ENCODE data around the gene COL5A1.

The COL5A1 gene

DNA sequence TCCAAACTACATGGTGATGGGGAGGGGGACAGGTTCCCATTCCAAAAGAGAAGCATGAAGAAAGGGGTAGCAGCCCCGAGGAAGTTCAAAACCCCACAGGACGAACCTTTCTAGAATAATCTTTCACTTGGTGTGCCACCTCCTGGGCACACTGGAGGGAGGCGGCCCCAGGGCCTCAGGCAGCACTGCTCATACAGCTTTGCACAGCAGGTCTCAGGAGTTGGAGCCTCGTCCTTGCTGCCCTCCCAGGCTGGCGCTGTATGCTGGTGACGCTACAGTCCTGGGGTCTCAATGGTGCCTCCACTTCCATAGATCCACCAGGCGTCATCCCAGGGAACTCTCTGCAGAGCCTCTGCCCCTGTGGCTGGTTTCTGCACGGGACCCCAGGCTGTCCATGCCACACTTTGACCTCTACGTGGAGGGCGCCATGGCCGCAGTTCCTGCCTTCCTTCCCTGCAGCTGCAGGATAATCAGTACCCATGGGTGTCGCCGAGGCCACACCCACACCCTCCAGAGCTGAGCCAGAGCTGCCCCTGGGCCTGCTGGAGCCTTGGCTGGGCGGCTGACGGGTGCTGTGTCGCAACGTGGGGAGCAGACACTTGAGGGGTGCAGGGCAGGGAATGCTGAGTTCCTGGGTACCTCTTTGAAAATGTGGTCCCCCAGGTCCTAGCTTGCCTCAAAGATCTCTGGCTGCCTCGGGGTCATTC is 95.3 kb downstream of the COL5A1 start:
- Histone ChIP-seq H3K9me3 (ENCODE audit: control insufficient read depth, low read length) (no peaks in the 10 kb centered on the region), H3K9ac (ENCODE audit: low read length) (no peak overlapping the region), H3K4me1 (ENCODE audit: control insufficient read depth, insufficient read depth, low read length) (peaks cover 40% of the 10 kb centered on the region)

DNA sequence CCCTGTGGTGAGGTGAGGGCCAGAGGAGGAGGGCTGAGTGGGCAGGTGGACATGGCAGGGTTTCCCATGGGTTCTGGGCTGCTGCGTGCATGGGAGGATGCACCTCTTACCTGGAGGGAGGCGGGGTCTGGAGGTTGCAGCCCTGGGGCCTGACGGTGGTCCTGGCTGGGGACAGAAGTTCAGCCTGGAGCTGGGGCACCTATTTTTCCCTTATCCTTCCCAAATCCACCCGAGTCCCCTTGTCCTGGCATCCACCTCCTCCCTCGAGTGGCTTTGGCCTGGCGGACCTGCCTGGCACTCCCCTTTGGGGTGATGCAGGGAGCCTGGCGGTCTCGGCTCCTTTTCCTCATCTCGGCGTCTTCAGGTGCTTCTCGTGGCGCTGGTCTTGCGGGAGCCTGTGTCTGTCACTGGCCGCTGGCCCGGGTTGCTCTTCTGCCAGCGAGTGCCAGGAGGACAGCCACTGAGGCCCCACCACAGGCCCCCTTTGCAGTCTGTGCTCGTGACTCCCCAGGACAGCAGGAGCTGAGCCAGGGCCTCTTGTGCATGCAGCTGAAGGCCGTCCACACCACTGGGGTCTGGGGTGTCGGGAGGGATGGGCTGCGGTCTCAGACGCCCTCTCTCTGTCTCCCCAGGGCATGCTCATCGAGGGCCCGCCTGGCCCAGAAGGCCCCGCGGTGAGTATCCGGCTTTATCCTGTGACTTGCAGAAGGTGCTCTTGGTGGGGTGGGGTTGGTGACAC is 96.4 kb downstream of the COL5A1 start:
- Histone ChIP-seq H3K36me3 (ENCODE audit: control insufficient read depth, insufficient read depth, low read length, severe bottlenecking) (peaks cover 74% of the 10 kb centered on the region), H3K4me3 (ENCODE audit: low read length) (no peak overlapping the region), H3K4me1 (ENCODE audit: control insufficient read depth, insufficient read depth, low read length) (peaks cover 31% of the 10 kb centered on the region), H3K9ac (ENCODE audit: low read length) (no peak overlapping the region), H3K9me3 (ENCODE audit: control insufficient read depth, low read length) (no peaks in the 10 kb centered on the region), H3K27me3 (replicated peaks; ENCODE audit: control insufficient read depth, insufficient read depth, low read length) (no peaks in the 10 kb centered on the region)
- no peak for DNase-seq (ENCODE audit: low read depth)

More for the DNA sequence above, 95.3 kb downstream of the COL5A1 start:
- no peaks in the 10 kb centered on the region for H3K27me3 ChIP-seq (replicated peaks; ENCODE audit: control insufficient read depth, insufficient read depth, low read length)
- DNase-seq (ENCODE audit: low read depth), result no peak
- peaks cover 75% of the 10 kb centered on the region for H3K36me3 ChIP-seq (ENCODE audit: control insufficient read depth, insufficient read depth, low read length, severe bottlenecking)
- no peak overlapping the region for H3K4me3 ChIP-seq (ENCODE audit: low read length)

DNA sequence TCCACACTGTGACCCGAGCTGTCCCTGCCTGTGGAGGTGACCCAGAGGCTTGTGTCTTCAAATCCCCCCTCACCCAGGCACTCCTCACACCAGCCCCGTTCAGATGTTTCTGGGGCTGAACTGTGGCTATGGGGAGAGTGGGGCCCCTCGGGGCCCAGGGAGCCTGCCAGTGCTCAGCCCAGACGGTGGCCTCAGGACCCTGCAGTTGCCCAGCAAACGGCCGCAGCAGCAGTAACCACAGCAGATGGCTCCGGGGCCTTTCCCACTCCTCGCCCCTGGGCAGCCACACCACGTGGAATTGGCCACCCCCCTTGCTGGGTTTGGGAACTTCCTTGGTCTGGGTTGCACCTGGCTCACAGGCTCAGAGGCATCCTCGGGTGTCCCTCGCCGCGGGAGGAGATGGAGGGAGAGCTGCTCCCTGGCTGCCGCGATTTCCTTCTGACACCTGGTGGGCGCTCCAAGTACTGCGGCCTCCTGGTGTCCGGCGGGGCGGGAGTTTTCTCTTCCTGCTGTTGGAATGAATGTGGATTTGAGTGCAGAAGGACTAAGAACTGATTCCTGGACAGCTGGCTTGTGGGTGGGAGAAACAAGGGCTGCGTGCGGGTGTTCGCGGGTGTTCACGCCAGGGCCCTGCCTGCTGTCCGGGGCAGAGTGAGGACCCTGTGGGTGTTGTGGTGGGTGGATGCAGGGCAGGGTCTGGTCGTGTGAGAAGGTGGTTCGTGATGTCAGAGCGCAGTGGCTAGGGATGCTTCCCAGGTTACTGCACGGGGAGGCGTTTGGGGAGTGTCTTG is 97.5 kb downstream of the COL5A1 start:
- Histone ChIP-seq H3K9me3 (ENCODE audit: control insufficient read depth, low read length) (no peaks in the 10 kb centered on the region), H3K36me3 (ENCODE audit: control insufficient read depth, insufficient read depth, low read length, severe bottlenecking) (peaks cover 75% of the 10 kb centered on the region)

DNA sequence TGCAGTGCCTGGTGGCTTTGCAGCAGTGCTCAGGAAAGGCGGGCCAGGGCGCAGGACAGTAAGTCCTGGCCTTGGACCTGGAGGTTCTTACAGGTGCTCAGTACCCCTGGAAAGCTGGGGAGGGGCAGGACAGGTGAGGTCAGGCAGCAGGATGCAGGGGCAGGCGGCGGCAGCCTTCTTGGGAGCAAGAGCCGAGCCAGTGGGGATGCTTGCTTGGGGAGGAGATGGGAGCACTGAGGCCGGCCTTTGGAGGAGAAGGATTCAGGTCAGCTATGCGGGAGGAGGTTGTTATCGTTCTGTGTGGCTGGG is 98.0 kb downstream of the COL5A1 start:
- Histone ChIP-seq H3K4me1 (ENCODE audit: control insufficient read depth, insufficient read depth, low read length) (peaks cover 15% of the 10 kb centered on the region), H3K27me3 (replicated peaks; ENCODE audit: control insufficient read depth, insufficient read depth, low read length) (no peaks in the 10 kb centered on the region), H3K9me3 (ENCODE audit: control insufficient read depth, low read length) (no peaks in the 10 kb centered on the region), H3K9ac (ENCODE audit: low read length) (no peak overlapping the region), H3K4me3 (ENCODE audit: low read length) (no peak overlapping the region), H3K36me3 (ENCODE audit: control insufficient read depth, insufficient read depth, low read length, severe bottlenecking) (peaks cover 78% of the 10 kb centered on the region)
- no peak for DNase-seq (ENCODE audit: low read depth)

More for the DNA sequence above, 97.5 kb downstream of the COL5A1 start:
- Histone ChIP-seq H3K9ac (ENCODE audit: low read length) (no peak overlapping the region), H3K27me3 (replicated peaks; ENCODE audit: control insufficient read depth, insufficient read depth, low read length) (no peaks in the 10 kb centered on the region), H3K4me3 (ENCODE audit: low read length) (no peak overlapping the region), H3K4me1 (ENCODE audit: control insufficient read depth, insufficient read depth, low read length) (peaks cover 20% of the 10 kb centered on the region)
- DNase-seq (ENCODE audit: low read depth), result peak; percentile 68

DNA sequence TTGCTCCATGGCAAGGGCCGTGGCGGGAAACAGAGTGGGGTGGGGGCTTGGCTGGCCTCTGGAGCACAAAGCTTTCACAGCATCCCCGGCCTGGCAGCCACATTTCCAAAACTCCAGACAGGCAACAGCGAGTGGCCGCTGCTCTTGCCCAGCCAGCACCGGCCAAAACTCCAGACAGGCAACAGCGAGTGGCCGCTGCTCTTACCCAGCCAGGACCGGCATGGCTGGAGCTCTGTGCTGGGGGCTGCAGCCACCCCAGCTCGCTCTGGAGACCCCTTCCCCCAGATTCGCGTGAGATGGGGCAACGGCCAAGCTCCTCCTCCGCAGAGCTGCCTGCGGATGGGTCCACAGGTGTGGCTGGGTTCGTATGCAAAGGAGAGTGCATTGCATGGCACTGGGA is 98.5 kb downstream of the COL5A1 start:
- Histone ChIP-seq H3K27me3 (replicated peaks; ENCODE audit: control insufficient read depth, insufficient read depth, low read length) (no peaks in the 10 kb centered on the region), H3K9me3 (ENCODE audit: control insufficient read depth, low read length) (no peaks in the 10 kb centered on the region), H3K4me1 (ENCODE audit: control insufficient read depth, insufficient read depth, low read length) (peaks cover 10% of the 10 kb centered on the region), H3K36me3 (ENCODE audit: control insufficient read depth, insufficient read depth, low read length, severe bottlenecking) (peaks cover 80% of the 10 kb centered on the region), H3K9ac (ENCODE audit: low read length) (no peak overlapping the region), H3K4me3 (ENCODE audit: low read length) (no peak overlapping the region)
- DNase-seq (ENCODE audit: low read depth), result no peak

DNA sequence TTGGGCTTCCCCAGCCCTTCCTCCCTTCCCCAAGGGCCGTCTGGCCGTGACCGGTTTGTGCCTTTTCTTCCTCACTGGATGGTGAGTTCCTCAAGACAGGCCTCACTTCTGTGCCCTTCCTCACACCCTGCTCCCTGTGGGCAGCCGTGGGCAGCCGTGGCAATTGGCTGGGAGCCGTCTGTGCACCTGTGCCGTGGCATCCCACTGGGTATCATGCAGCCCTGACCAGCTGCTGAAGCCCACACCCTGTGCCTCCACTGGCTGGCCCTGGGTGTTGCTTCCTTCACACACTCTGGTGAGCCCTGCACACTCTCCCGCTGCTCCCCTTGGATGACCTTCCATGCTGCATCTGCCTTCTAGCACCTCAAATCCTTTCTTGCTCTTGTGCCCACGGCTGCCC is 100.2 kb downstream of the COL5A1 start:
- Histone ChIP-seq H3K27me3 (replicated peaks; ENCODE audit: control insufficient read depth, insufficient read depth, low read length) (no peaks in the 10 kb centered on the region), H3K9me3 (ENCODE audit: control insufficient read depth, low read length) (no peaks in the 10 kb centered on the region), H3K4me3 (ENCODE audit: low read length) (no peak overlapping the region), H3K4me1 (ENCODE audit: control insufficient read depth, insufficient read depth, low read length) (no peaks in the 10 kb centered on the region), H3K9ac (ENCODE audit: low read length) (no peak overlapping the region), H3K36me3 (ENCODE audit: control insufficient read depth, insufficient read depth, low read length, severe bottlenecking) (peaks cover 87% of the 10 kb centered on the region)
- DNase-seq (ENCODE audit: low read depth), result no peak

DNA sequence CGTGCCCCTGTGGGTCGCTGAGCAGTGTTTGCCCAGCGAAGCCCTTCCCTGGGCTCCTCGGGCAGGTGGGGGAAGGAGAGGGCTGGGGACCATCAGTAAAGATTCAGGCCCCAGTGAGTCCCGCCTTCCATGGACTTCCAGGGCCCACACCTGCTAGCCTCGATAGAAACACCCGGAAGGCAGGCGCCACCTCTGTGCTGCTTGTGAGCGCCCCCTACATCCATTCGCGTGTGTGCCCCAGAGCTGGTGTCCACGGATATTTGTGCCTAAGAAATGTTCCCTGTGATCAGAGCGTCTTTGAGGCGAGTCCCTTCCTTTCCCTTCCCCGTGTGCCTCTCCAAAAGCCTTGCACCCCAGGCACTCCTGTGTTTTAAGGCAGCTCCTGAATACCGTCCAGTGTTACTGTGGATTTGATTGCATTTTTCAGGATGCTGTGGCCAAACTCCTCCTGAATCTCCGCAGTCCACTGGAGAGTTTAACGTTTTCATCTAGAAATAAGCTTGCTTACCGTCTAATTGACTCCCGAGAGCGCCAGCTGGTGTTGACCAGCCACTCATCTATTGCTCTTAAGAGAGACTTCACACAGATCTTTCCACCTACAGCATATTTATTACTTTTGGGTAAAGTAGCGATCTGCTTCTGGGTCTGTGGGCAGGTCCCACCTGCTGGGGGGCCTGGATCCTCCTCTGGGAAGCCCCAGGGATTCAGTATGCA is 101.4 kb downstream of the COL5A1 start:
- Histone ChIP-seq H3K27me3 (replicated peaks; ENCODE audit: control insufficient read depth, insufficient read depth, low read length) (no peaks in the 10 kb centered on the region), H3K4me3 (ENCODE audit: low read length) (no peak overlapping the region), H3K9me3 (ENCODE audit: control insufficient read depth, low read length) (no peaks in the 10 kb centered on the region), H3K9ac (ENCODE audit: low read length) (no peak overlapping the region), H3K36me3 (ENCODE audit: control insufficient read depth, insufficient read depth, low read length, severe bottlenecking) (peaks cover 91% of the 10 kb centered on the region), H3K4me1 (ENCODE audit: control insufficient read depth, insufficient read depth, low read length) (no peaks in the 10 kb centered on the region)
- DNase-seq (ENCODE audit: low read depth), result no peak

DNA sequence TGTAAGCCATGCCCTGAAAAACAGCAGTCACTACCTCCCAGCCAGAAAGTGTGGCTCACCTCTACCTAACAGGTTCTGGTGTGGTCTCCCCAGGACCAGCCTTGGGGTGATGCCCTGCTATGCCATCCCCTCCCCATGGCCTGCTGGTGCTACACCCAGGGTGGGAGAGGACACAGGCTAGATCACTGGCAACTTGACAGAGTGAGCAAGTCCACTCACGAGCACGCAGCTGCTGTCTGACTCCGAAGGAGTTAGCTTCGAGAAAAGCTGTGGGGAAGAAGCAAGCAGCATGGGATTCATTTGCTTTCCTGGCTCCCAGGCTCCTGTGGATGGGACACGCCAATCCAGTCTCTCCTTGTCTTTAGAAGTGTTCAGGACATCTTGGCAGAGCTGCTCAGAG is 102.2 kb downstream of the COL5A1 start:
- H3K4me1 ChIP-seq (ENCODE audit: control insufficient read depth, insufficient read depth, low read length), result no peaks in the 10 kb centered on the region
- no peak overlapping the region for H3K4me3 ChIP-seq (ENCODE audit: low read length)
- H3K9ac ChIP-seq (ENCODE audit: low read length), result no peak overlapping the region
- peaks cover 94% of the 10 kb centered on the region for H3K36me3 ChIP-seq (ENCODE audit: control insufficient read depth, insufficient read depth, low read length, severe bottlenecking)
- no peaks in the 10 kb centered on the region for H3K27me3 ChIP-seq (replicated peaks; ENCODE audit: control insufficient read depth, insufficient read depth, low read length)
- H3K9me3 ChIP-seq (ENCODE audit: control insufficient read depth, low read length), result no peaks in the 10 kb centered on the region
- no peak for DNase-seq (ENCODE audit: low read depth)

DNA sequence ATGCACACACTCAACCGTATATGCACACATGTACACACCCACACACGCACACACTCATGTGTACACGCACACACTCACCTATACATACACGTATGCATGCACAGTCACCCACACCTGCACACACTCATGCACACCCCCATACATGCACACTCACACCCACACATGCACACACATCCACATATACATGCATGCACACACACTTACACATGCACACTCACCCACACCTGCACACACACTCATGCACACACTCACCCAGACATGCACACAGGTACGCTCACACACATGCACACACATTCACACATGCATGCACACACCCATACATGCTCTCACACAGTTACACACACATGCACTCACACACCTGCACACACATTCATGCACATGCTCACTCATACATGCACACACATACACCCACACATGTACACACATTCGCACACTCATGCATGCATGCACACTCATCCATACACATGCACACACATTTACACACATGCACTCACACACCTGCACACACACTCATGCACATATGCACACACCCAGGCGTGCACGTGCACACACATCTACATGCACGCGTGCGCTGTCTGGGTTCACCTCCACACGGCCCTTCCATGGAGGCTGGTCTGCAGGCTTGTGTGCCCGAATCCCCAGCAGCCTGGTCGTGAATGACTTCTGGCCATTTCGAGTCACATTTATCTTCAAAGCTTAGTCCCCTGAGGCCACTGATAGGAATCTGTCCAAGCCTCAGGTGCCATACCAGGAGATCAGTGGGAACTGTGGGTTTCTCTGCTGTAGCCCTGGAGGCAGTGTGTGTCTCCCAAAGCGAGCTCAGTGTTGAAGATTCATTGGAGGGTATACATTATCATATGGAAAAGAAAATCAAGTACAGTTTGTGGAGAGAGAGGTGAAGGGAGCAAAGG is 103.0 kb downstream of the COL5A1 start:
- H3K27me3 ChIP-seq (replicated peaks; ENCODE audit: control insufficient read depth, insufficient read depth, low read length), result no peaks in the 10 kb centered on the region
- DNase-seq (ENCODE audit: low read depth), result no peak
- H3K4me1 ChIP-seq (ENCODE audit: control insufficient read depth, insufficient read depth, low read length), result no peaks in the 10 kb centered on the region
- H3K4me3 ChIP-seq (ENCODE audit: low read length), result no peak overlapping the region
- H3K36me3 ChIP-seq (ENCODE audit: control insufficient read depth, insufficient read depth, low read length, severe bottlenecking), result peaks cover 94% of the 10 kb centered on the region
- H3K9me3 ChIP-seq (ENCODE audit: control insufficient read depth, low read length), result no peaks in the 10 kb centered on the region
- no peak overlapping the region for H3K9ac ChIP-seq (ENCODE audit: low read length)

DNA sequence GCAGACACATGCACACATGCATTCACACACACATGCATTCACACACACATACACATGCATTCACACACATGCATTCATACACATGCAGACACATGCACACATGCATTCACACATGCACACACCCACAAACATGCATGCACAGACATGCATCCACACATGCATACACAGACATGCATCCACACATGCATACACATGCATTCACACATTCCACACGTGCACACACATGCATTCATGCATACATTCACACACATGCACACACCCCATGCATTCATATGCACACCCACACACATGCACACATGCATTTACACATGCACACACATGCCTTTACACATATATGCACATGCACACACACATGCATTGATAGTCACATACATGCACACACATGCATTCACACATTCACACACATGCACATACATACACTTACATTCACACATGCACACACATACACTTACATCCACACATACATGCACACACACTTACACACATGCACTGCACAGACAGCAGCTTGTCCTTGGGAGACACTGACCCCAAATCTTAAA is 106.4 kb downstream of the COL5A1 start:
- DNase-seq (ENCODE audit: low read depth), result no peak
- Histone ChIP-seq H3K9ac (ENCODE audit: low read length) (no peak overlapping the region), H3K4me3 (ENCODE audit: low read length) (no peak overlapping the region), H3K36me3 (ENCODE audit: control insufficient read depth, insufficient read depth, low read length, severe bottlenecking) (peaks cover 87% of the 10 kb centered on the region), H3K4me1 (ENCODE audit: control insufficient read depth, insufficient read depth, low read length) (no peaks in the 10 kb centered on the region), H3K27me3 (replicated peaks; ENCODE audit: control insufficient read depth, insufficient read depth, low read length) (no peaks in the 10 kb centered on the region), H3K9me3 (ENCODE audit: control insufficient read depth, low read length) (no peaks in the 10 kb centered on the region)

Measured in adipocyte (in vitro differentiated cells).